Endothelial cell of umbilical vein (primary cell): ENCODE results near the gene CSMD2. TPM values are rescaled to one million over a fixed set of nuclear protein-coding genes. Genes with fewer than 3 reads are reported as not detected.

Experiments
- BruUV-seq: library from RNA; stranded (reverse); fragments of 400-500 nt; replicated peaks from 2 replicates; lab custom pipeline; 2021; lab: Mats Ljungman, UMichigan
- CTCF ChIA-PET: fragments of 300-600, 350-600 bp; sonication (Branson Sonifier 250); formaldehyde crosslinking; loops from one replicate; lab custom pipeline; 2021; ENCODE audit warnings: antibody characterized with exemption, inconsistent platforms; lab: Charles Lee
- POLR2A ChIA-PET: fragments of 300-600, 350-600 bp; sonication (Branson Sonifier 250); formaldehyde crosslinking; loops from one replicate; lab custom pipeline; 2021; ENCODE audit warnings: antibody characterized with exemption, inconsistent platforms; lab: Charles Lee
- DNase-seq: peaks from one replicate; pipeline ENCODE4 v3.0.0-alpha.2; 2011; ENCODE audit warnings: low read depth, low spot score
- FAIRE-seq: peaks from 2 replicates; lab custom pipeline; 2011; peaks lifted over from hg19 to GRCh38; lab: Jason Lieb, UNC
- H2AFZ ChIP-seq: 2 replicates; pipeline ENCODE4 v1.6.0; 2012; ENCODE audit warnings: low read depth, low read length, control low read depth, inconsistent platforms
- H3K27ac ChIP-seq: 2 replicates; pipeline ENCODE4 v1.5.1; 2011; ENCODE audit warnings: low read depth, mild to moderate bottlenecking, control low read depth, low read length, moderate library complexity; ENCODE audit not compliant: insufficient read depth
- H3K27me3 ChIP-seq, 2 experiments: 2 replicates each; pipeline versions ENCODE4 v1.6.0 to v1.6.1; 2011; ENCODE audit warnings: low read length in 2 of 2, mixed read lengths in 1 of 2; ENCODE audit not compliant: control insufficient read depth in 2 of 2, insufficient read depth in 2 of 2
- H3K36me3 ChIP-seq, 2 experiments: 2 replicates in 1 of 2; 3 replicates in 1 of 2; pipeline ENCODE4 v1.5.1; 2011; ENCODE audit warnings: low read length in 2 of 2, mild to moderate bottlenecking in 1 of 2, moderate library complexity in 1 of 2; ENCODE audit not compliant: control insufficient read depth in 2 of 2, insufficient read depth in 2 of 2; ENCODE audit errors: extremely low read depth in 1 of 2
- H3K4me1 ChIP-seq: 3 replicates; pipeline ENCODE4 v1.5.1; 2011; ENCODE audit warnings: mild to moderate bottlenecking, low read length; ENCODE audit not compliant: control insufficient read depth, insufficient read depth; ENCODE audit errors: extremely low read depth
- H3K4me2 ChIP-seq: 2 replicates; pipeline ENCODE4 v1.6.1; 2011; ENCODE audit warnings: low read length, control low read depth, mixed read lengths; ENCODE audit not compliant: insufficient read depth
- H3K4me3 ChIP-seq, 3 experiments: fragments of 200-600 bp in 1 of 3; sonication (generic), shearing (Covaris generic) in 1 of 3; replicated peaks in 1 of 3; 2 replicates each; pipeline ENCODE4 v1.5.1; 2011 to 2016; ENCODE audit warnings: control low read depth in 3 of 3, low read length in 3 of 3, mild to moderate bottlenecking in 2 of 3, inconsistent platforms in 1 of 3, low read depth in 1 of 3, moderate library complexity in 1 of 3; ENCODE audit not compliant: insufficient read depth in 1 of 3
- H3K79me2 ChIP-seq: 2 replicates; pipeline ENCODE4 v1.6.0; 2012; ENCODE audit warnings: low read length, inconsistent platforms; ENCODE audit not compliant: control insufficient read depth, insufficient read depth
- H3K9ac ChIP-seq: replicated peaks from 2 replicates; pipeline ENCODE3; 2011; ENCODE audit warnings: low read length, control low read depth; ENCODE audit not compliant: insufficient read depth; ENCODE audit errors: extremely low read depth
- H3K9me1 ChIP-seq: replicated peaks from 3 replicates; pipeline ENCODE4 v1.6.0; 2011; ENCODE audit warnings: mild to moderate bottlenecking, low read length; ENCODE audit not compliant: control insufficient read depth, insufficient read depth; ENCODE audit errors: extremely low read depth
- H3K9me3 ChIP-seq: replicated peaks from 2 replicates; pipeline ENCODE4 v1.5.1; 2012; ENCODE audit warnings: low read length, inconsistent platforms; ENCODE audit not compliant: control insufficient read depth, insufficient read depth
- H4K20me1 ChIP-seq: replicated peaks from 2 replicates; pipeline ENCODE3; 2011; ENCODE audit warnings: mild to moderate bottlenecking, low read length; ENCODE audit not compliant: control insufficient read depth, insufficient read depth; ENCODE audit errors: extremely low read depth
- EZH2 ChIP-seq: IDR thresholded peaks from 2 replicates; pipeline ENCODE4 v1.6.1; 2012; ENCODE audit warnings: borderline replicate concordance, low read depth, mild to moderate bottlenecking, moderate library complexity, low read length, inconsistent platforms; ENCODE audit not compliant: severe bottlenecking
- FOS ChIP-seq: IDR thresholded peaks from 2 replicates; pipeline ENCODE4 v1.6.1; 2011; ENCODE audit warnings: mild to moderate bottlenecking, low read length, moderate library complexity, borderline replicate concordance; ENCODE audit not compliant: insufficient read depth
- GATA2 ChIP-seq: IDR thresholded peaks from 2 replicates; pipeline ENCODE4 v1.7.0; 2011; ENCODE audit warnings: low read depth, mild to moderate bottlenecking, moderate library complexity, mixed read lengths, low read length; ENCODE audit not compliant: insufficient read length, insufficient read depth
- JUN ChIP-seq: IDR thresholded peaks from 2 replicates; pipeline ENCODE4 v1.6.1; 2011; ENCODE audit warnings: borderline replicate concordance, low read depth; ENCODE audit not compliant: insufficient read length, insufficient read depth
- MYC ChIP-seq: IDR thresholded peaks from one replicate; pipeline ENCODE4 v1.6.1; 2011; ENCODE audit warnings: mild to moderate bottlenecking, low read depth, low read length
- POLR2A ChIP-seq: IDR thresholded peaks from 2 replicates; pipeline ENCODE4 v1.6.1; 2012; ENCODE audit warnings: low read depth, mild to moderate bottlenecking, control low read depth, low read length
- POLR2AphosphoS5 ChIP-seq: IDR thresholded peaks from 2 replicates; pipeline ENCODE4 v1.6.1; 2012; ENCODE audit warnings: low read depth, mild to moderate bottlenecking, control low read depth, low read length, moderate library complexity; ENCODE audit not compliant: insufficient read depth
- dilution Hi-C: fragments of 300-500 bp; cut with MboI; formaldehyde crosslinking; loops from one replicate; pipeline ENCODE4 v1.15.0; 2019; ENCODE audit warnings: low sequenced_read_pairs; ENCODE audit not compliant: extremely low pct_ligation_motif_present
- intact Hi-C: fragments of 100-400 bp; cut with micrococcal nuclease; formaldehyde crosslinking; loops from one replicate; pipeline ENCODE4 v1.10.0; 2022
- polyA plus RNA-seq, 4 experiments: library from polyadenylated mRNA; depleted of rRNA in 3 of 4; stranded (reverse) in 3 of 4; unstranded in 1 of 4; fragments of >200 nt; gene quantifications; 2 replicates each; pipeline versions ENCODE4 v1.2.1 to v1.2.3, GENCODE V29; 2011 to 2012; ENCODE audit warnings: missing spikeins in 1 of 4
- total RNA-seq: library from RNA; stranded (reverse); gene quantifications from 2 replicates; pipeline ENCODE4 v1.2.3, GENCODE V29; 2021
- TF ChIP-seq, protein P1 (sequence below), 2 donors: IDR thresholded peaks; 1 replicate in 1 of 2; 2 replicates in 1 of 2; pipeline ENCODE4 v1.5.1; 2011; ENCODE audit warnings: low read length in 2 of 2, mild to moderate bottlenecking in 2 of 2, moderate library complexity in 2 of 2, control low read depth in 1 of 2, inconsistent platforms in 1 of 2, low read depth in 1 of 2; ENCODE audit not compliant: insufficient read depth in 1 of 2; ENCODE audit errors: extremely low read depth in 1 of 2
- TF ChIP-seq, protein P2 (sequence below): IDR thresholded peaks from 2 replicates; pipeline ENCODE4 v1.6.1; 2011; ENCODE audit not compliant: insufficient read depth, insufficient read length

CSMD2 gene
- total and polyA plus RNA-seq, 2 donors (not counting 3 experiments of a cell fraction or from before 2014, with no cell fraction given): under 0.01 TPM; not detected in 1

DNA sequence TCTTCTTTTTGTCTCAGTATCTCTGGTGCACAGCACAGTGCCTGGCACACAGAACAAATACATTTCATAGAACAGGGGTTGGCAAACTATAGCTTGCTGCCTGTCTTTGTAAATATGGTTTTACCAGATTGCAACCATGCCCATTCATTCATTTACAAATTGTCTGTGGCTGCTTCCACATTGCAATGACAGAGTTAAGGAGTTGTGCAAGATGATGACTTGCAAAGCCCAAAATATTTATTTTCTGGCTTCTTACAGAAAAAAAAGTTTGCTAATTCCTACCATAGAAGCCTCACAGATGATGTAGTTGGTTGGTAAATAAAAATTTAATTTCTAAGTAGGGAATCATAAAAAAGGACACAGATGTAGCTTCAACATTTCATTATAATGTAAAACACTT is 312.3 kb downstream of the CSMD2 start:
- Histone ChIP-seq H3K79me2 (no peaks in the 10 kb centered on the region), H3K36me3 (no peaks in the 10 kb centered on the region), H3K4me1 (no peaks in the 10 kb centered on the region), H3K4me3 (no peak overlapping the region), H3K9me3 (peaks cover 5% of the 10 kb centered on the region), H3K27ac (no peak overlapping the region), H3K9ac (no peak overlapping the region), H2AFZ (no peak overlapping the region), H4K20me1 (no peaks in the 10 kb centered on the region), H3K4me2 (no peak overlapping the region), H3K27me3 (no peaks in the 10 kb centered on the region), H3K9me1 (no peaks in the 10 kb centered on the region)
- BruUV-seq: no TSS peak
- TF ChIP-seq GATA2 (no peak), EZH2 (no peak), MYC (no peak), FOS (no peak), POLR2AphosphoS5 (no peak), POLR2A (no peak), JUN (no peak)
- TF ChIP-seq, protein P1, sequence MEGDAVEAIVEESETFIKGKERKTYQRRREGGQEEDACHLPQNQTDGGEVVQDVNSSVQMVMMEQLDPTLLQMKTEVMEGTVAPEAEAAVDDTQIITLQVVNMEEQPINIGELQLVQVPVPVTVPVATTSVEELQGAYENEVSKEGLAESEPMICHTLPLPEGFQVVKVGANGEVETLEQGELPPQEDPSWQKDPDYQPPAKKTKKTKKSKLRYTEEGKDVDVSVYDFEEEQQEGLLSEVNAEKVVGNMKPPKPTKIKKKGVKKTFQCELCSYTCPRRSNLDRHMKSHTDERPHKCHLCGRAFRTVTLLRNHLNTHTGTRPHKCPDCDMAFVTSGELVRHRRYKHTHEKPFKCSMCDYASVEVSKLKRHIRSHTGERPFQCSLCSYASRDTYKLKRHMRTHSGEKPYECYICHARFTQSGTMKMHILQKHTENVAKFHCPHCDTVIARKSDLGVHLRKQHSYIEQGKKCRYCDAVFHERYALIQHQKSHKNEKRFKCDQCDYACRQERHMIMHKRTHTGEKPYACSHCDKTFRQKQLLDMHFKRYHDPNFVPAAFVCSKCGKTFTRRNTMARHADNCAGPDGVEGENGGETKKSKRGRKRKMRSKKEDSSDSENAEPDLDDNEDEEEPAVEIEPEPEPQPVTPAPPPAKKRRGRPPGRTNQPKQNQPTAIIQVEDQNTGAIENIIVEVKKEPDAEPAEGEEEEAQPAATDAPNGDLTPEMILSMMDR (IDR thresholded peaks at IDR 0.05; ENCODE audit: extremely low read depth in 1 of 2, insufficient read depth in 1 of 2, low read depth in 1 of 2, low read length in 2 of 2): no peak
- TF ChIP-seq, protein P2, sequence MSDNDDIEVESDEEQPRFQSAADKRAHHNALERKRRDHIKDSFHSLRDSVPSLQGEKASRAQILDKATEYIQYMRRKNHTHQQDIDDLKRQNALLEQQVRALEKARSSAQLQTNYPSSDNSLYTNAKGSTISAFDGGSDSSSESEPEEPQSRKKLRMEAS: no peak
- POLR2A ChIA-PET: no interaction called here
- DNase-seq (no peak), FAIRE-seq (no peak)
- CTCF ChIA-PET: no interaction called here
- intact Hi-C loops (no loop called here), dilution Hi-C loops (no loop called here)
